SKM-1 (cell line): ENCODE measurements around the gene TARS2.

ENCODE experiments used
- DNase-seq: peaks from one replicate; lab custom pipeline; 2025; ENCODE audit not compliant: unreplicated experiment; lab: John Stamatoyannopoulos, UW

The TARS2 gene

DNA sequence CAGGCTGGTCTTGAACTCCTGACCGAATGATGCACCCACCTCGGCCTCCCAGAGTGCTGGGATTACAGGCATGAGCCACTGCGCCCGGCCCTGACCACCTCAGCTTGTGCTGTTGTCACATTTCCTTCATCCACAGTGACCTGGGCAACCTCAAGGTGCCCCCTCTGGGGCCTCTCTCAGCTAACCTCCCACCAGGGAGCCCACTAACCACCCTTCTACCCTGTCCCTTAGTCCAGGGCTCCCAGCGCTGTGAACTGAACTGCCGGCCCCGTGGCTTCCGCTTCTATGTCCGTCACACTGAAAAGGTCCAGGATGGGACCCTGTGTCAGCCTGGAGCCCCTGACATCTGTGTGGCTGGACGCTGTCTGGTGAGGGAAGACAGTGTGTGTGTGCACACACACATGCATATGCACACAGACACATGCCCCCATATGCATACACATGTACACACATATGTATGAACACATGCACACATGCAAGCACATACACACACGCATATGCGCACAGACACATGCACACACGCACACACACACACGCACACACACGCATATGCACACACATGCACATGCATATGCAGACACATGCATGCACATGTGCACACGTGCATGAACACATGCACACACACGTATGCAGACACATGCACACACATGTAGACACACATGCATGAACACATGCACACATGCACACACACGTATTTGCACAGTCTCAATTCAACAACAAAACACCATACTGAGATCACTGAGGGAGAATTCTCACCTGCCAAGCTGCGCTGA lies 68.2 kb downstream of the TARS2 start:
- no peak for DNase-seq

DNA sequence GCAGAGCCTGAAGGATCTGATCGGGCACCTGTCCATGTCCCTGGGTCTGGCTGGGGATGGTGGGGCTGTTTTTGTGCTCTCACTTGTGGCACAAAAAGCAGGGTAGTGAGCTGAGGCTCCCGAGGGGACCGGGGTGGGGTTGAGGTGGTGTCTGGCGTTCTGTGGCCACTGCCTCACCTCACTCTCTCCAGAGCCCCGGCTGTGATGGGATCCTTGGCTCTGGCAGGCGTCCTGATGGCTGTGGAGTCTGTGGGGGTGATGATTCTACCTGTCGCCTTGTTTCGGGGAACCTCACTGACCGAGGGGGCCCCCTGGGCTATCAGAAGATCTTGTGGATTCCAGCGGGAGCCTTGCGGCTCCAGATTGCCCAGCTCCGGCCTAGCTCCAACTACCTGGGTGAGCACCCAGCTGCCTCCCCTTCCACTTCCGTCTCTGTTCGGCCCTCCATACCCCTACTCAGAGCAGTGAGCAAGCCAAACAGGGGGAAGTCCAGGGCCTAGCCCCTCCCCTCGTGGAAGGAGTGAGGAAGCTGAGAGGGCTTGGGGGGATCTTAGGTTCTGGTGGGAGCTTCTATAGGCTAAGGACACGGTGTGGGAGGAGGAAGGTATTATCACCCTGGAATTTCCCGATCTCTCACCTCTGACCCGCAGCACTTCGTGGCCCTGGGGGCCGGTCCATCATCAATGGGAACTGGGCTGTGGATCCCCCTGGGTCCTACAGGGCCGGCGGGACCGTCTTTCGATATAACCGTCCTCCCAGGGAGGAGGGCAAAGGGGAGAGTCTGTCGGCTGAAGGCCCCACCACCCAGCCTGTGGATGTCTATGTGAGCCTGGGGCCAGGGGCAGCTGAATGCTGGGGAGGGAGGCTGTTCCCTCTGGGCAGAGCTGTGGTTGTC lies 69.0 kb downstream of the TARS2 start:
- no peak for DNase-seq

DNA sequence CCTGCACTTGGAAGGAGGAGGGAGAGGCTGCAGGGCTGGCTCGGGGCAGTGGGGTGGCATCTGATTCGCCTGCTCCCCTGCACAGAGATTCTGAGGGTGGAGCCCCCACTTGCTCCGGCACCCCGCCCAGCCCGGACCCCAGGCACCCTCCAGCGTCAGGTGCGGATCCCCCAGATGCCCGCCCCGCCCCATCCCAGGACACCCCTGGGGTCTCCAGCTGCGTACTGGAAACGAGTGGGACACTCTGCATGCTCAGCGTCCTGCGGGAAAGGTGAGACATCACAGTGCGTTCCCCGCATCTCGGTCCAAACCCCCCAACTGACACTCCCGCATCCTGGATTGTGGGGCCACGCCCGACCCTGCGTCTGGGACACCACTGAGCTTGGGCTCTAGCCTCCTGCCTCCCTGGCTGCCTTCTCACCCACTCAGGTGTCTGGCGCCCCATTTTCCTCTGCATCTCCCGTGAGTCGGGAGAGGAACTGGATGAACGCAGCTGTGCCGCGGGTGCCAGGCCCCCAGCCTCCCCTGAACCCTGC lies 69.9 kb downstream of the TARS2 start:
- no peak for DNase-seq
